Rectal smooth muscle tissue (tissue), 1 donor: ENCODE results near the gene CPEB1.

Experiments used
- H3K27ac ChIP-seq: one replicate; pipeline ENCODE4 v1.7.0; 2013; ENCODE audit warnings: low read depth, low read length, inconsistent platforms
- H3K27me3 ChIP-seq: one replicate; pipeline ENCODE4 v1.7.0; 2013; ENCODE audit warnings: low read length; ENCODE audit not compliant: control insufficient read depth, insufficient read depth
- H3K36me3 ChIP-seq: one replicate; pipeline ENCODE4 v1.7.0; 2013; ENCODE audit warnings: low read length; ENCODE audit not compliant: control insufficient read depth, insufficient read depth
- H3K4me1 ChIP-seq: one replicate; pipeline ENCODE4 v1.7.0; 2013; ENCODE audit warnings: low read length; ENCODE audit not compliant: control insufficient read depth, insufficient read depth
- H3K4me3 ChIP-seq: one replicate; pipeline ENCODE4 v1.7.0; 2013; ENCODE audit warnings: low read length
- H3K9ac ChIP-seq: one replicate; pipeline ENCODE4 v1.7.0; 2013; ENCODE audit warnings: low read length

Gene CPEB1

DNA sequence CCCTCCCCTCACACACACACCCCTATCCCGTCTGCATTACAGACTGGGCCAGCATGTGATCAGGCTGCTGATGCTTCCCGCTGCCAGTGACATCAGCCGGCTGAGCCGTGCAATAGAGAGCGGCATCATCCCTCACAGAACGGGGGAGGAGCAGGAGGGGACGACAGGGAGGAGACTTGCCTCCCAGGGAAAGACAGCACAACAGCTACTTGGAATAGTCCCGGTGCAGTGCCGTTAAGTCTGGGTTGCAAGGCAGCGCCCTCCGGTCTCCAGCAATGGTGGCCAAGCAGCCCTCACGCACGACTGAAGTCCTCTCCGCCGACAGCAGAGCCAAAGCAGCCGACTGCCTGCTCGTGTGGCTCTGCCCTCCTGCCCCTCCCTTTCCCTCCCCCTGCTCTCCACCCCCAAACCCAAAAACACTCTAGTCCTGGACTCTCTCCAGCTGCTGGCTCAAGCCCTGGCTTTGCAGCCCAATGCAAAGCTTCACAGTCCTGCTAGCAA is 75.4 kb downstream of the CPEB1 start:
- H3K4me3 ChIP-seq: peak overlapping the region; percentile 76
- no peak overlapping the region for H3K9ac ChIP-seq
- H3K27ac ChIP-seq: peak overlapping the region; percentile 68
- no peaks in the 10 kb centered on the region for H3K36me3 ChIP-seq
- H3K27me3 ChIP-seq: no peaks in the 10 kb centered on the region
- H3K4me1 ChIP-seq: peaks cover 11% of the 10 kb centered on the region

- peaks cover 11% of the 10 kb centered on the region for H3K4me1 ChIP-seq
- peak overlapping the region; percentile 76 for H3K4me3 ChIP-seq
- H3K9ac ChIP-seq: no peak overlapping the region
- peak overlapping the region; percentile 68 for H3K27ac ChIP-seq
- no peaks in the 10 kb centered on the region for H3K36me3 ChIP-seq
- H3K27me3 ChIP-seq: no peaks in the 10 kb centered on the region
Observed at GRCh38 chr15:82570721-82571508, 76.2 kb downstream of the CPEB1 start.

DNA sequence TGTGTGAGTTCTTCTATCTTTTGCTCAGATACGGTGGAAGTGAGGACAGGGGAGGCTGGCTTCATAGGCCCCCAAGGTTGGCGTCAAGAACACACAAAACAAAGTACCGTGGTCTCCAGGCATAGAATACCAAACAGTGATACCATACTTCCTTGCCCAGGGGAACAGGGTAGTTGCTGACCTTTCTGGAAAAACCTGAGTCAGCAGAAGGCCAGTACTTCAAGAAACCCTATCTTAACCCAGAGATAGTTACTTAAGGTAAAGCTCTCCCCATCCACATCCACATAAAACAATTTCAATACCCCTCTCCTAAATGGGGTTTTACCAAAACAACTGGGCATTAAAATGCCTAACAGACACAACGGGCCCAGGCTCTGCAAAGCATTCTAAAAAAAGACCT is 77.3 kb downstream of the CPEB1 start:
- Histone ChIP-seq H3K4me1 (peaks cover 11% of the 10 kb centered on the region), H3K9ac (no peak overlapping the region), H3K4me3 (no peak overlapping the region), H3K36me3 (no peaks in the 10 kb centered on the region), H3K27ac (no peak overlapping the region), H3K27me3 (no peaks in the 10 kb centered on the region)

DNA sequence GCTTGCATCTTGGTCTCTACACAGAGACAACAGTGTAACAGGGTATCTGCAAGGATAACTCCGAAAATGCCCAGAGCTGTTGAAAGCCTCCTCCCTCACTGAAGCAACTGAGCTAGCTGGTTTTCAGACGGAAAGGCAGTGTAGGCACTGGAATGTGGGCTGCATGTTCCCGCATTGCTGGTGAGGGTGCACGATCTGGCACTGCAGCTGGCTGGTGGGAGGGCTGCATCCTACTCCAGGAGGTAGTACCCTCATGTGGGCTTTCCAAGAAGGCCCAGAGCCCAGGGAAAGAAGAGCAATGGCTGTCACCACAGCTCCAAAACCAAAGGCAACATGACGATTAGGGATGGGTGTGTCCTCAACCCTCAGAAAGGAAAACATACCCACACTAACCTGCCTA is 78.2 kb downstream of the CPEB1 start:
- peaks cover 11% of the 10 kb centered on the region for H3K4me1 ChIP-seq
- H3K27me3 ChIP-seq: no peaks in the 10 kb centered on the region
- H3K27ac ChIP-seq: no peak overlapping the region
- no peak overlapping the region for H3K9ac ChIP-seq
- H3K4me3 ChIP-seq: no peak overlapping the region
- no peaks in the 10 kb centered on the region for H3K36me3 ChIP-seq

GRCh38 chr15:82567661-82568060 is 79.5 kb downstream of the CPEB1 start:
- Histone ChIP-seq H3K36me3 (no peaks in the 10 kb centered on the region), H3K27me3 (no peaks in the 10 kb centered on the region), H3K4me3 (no peak overlapping the region), H3K27ac (no peak overlapping the region), H3K9ac (no peak overlapping the region), H3K4me1 (peaks cover 11% of the 10 kb centered on the region)

DNA sequence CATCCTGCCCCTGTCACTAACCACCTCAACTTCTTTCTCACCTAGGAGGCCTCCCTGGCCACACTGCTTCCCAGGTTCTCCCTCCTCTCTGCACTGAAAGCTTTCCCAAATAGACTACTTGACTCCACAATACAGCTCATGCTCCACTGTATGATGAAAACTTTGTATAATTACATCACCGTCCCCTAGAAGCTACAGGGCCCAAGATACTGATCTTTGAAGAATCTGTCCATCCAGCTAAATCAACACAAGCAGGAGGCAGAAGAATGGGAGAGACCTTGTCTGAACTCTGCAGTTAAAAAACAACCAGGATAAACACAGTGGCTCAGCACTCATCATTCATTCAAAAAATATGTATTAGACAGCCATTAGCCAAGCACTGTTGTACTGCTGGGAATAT is 80.5 kb downstream of the CPEB1 start:
- Histone ChIP-seq H3K27me3 (no peaks in the 10 kb centered on the region), H3K36me3 (no peaks in the 10 kb centered on the region), H3K9ac (no peak overlapping the region), H3K4me3 (no peak overlapping the region), H3K27ac (no peak overlapping the region), H3K4me1 (peaks cover 7% of the 10 kb centered on the region)

DNA sequence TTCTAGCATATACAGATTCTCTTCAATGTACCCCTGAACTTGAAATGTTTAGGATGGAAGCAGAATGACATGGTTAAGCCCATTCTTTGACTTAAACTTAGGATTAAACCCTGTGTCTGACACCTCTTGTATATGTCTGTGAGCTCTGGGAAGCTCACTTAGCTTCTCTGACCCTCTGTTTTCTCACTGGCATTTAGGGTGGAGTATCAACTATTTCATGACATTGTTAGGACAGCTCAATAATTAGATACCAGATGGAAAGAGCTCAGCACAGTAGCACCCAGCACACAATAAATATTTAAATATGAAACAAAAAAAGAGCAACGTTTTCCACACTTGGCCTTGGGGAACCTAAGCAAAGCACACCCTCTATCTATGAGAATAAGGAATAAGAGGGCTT is 88.7 kb downstream of the CPEB1 start:
- no peak overlapping the region for H3K27ac ChIP-seq
- no peaks in the 10 kb centered on the region for H3K36me3 ChIP-seq
- H3K27me3 ChIP-seq: no peaks in the 10 kb centered on the region
- no peak overlapping the region for H3K9ac ChIP-seq
- no peak overlapping the region for H3K4me3 ChIP-seq
- H3K4me1 ChIP-seq: no peaks in the 10 kb centered on the region

GRCh38 chr15:82556315-82557035 is 90.7 kb downstream of the CPEB1 start:
- H3K36me3 ChIP-seq: peaks cover 2% of the 10 kb centered on the region
- no peak overlapping the region for H3K4me3 ChIP-seq
- H3K9ac ChIP-seq: no peak overlapping the region
- H3K27me3 ChIP-seq: no peaks in the 10 kb centered on the region
- no peaks in the 10 kb centered on the region for H3K4me1 ChIP-seq
- no peak overlapping the region for H3K27ac ChIP-seq

- peaks cover 2% of the 10 kb centered on the region for H3K36me3 ChIP-seq
- no peak overlapping the region for H3K27ac ChIP-seq
- no peaks in the 10 kb centered on the region for H3K27me3 ChIP-seq
Observed at GRCh38 chr15:82554849-82555248, 92.3 kb downstream of the CPEB1 start.

GRCh38 chr15:82554351-82554750 is 92.8 kb downstream of the CPEB1 start:
- H3K9ac ChIP-seq: no peak overlapping the region
- no peaks in the 10 kb centered on the region for H3K27me3 ChIP-seq
- peaks cover 2% of the 10 kb centered on the region for H3K36me3 ChIP-seq
- no peaks in the 10 kb centered on the region for H3K4me1 ChIP-seq
- no peak overlapping the region for H3K27ac ChIP-seq
- no peak overlapping the region for H3K4me3 ChIP-seq

More at GRCh38 chr15:82554849-82555248, 92.3 kb downstream of the CPEB1 start:
- Histone ChIP-seq H3K4me3 (no peak overlapping the region), H3K4me1 (no peaks in the 10 kb centered on the region), H3K9ac (no peak overlapping the region)

GRCh38 chr15:82553846-82554245 is 93.3 kb downstream of the CPEB1 start:
- Histone ChIP-seq H3K4me1 (no peaks in the 10 kb centered on the region), H3K27me3 (no peaks in the 10 kb centered on the region), H3K36me3 (peaks cover 2% of the 10 kb centered on the region), H3K4me3 (no peak overlapping the region), H3K27ac (no peak overlapping the region), H3K9ac (no peak overlapping the region)

GRCh38 chr15:82552861-82553260 is 94.3 kb downstream of the CPEB1 start:
- no peaks in the 10 kb centered on the region for H3K4me1 ChIP-seq
- H3K27ac ChIP-seq: no peak overlapping the region
- H3K36me3 ChIP-seq: peaks cover 2% of the 10 kb centered on the region
- H3K4me3 ChIP-seq: no peak overlapping the region
- no peaks in the 10 kb centered on the region for H3K27me3 ChIP-seq
- H3K9ac ChIP-seq: no peak overlapping the region
